ENCODE measurements around the gene ABCA13. TPM values are rescaled to one million over a fixed set of nuclear protein-coding genes. Genes with fewer than 3 reads are reported as not detected.

Gene ABCA13
- total RNA-seq, 1 donor from 2014 or later: 0.34 TPM

DNA sequence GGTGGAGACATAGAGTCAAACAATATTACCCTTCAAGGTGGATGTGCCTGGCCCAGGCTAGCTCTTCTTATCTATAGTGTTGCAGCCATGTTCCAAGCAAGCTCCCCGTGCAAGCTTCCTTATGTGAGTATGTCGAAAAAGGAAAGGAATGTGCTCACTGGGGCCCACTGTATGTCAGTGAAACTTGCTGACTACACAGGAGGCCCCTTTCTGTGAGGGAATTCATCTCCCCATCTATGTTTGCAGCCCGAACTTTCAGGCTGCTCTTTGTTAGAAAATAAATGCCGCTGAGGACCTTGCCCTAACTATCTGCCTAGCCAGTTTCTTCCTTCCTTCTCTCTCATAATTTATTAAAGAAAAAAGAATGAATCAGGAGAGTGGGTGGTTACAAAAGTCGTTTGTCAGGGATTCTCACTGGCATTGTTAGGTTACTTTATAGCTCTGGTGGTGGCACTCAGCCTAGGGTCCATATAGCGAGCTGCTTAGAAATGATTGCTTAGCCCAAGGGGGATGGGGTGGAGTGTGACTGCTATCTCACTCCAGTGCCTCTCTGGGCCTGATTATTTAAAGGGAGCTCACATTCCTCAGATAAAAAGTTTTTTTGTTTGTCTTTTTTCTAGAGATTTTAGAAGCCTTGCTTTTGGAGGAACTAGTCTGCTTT, 302.1 kb downstream of the ABCA13 start:
- Mint-ChIP-seq H3K9me3 (ENCODE audit: unreplicated experiment) (no peaks in the 10 kb centered on the region), H3K27ac (ENCODE audit: unreplicated experiment) (no peak overlapping the region), H3K4me1 (ENCODE audit: low read depth, unreplicated experiment) (no peaks in the 10 kb centered on the region), H3K4me3 (ENCODE audit: unreplicated experiment) (no peak overlapping the region), H3K36me3 (ENCODE audit: low read depth, unreplicated experiment) (no peaks in the 10 kb centered on the region), H3K27me3 (ENCODE audit: low read depth, unreplicated experiment) (no peaks in the 10 kb centered on the region)
- Histone ChIP-seq H3K4me2 (ENCODE audit: low read length) (no peak overlapping the region), H3K9me3 (ENCODE audit: insufficient read depth, low read depth, low read length) (no peaks in the 10 kb centered on the region), H2AFZ (ENCODE audit: low read depth, low read length) (no peak overlapping the region), H3K79me2 (ENCODE audit: insufficient read depth, low read length) (no peaks in the 10 kb centered on the region), H3K9ac (ENCODE audit: low read length) (no peak overlapping the region), H3K4me3 (ENCODE audit: insufficient read depth, low read depth, low read length) (no peak overlapping the region), H3K4me1 (ENCODE audit: insufficient read depth, low read length) (no peaks in the 10 kb centered on the region), H3K36me3 (ENCODE audit: insufficient read depth, low read length) (no peaks in the 10 kb centered on the region), H4K20me1 (ENCODE audit: insufficient read depth, low read length) (no peaks in the 10 kb centered on the region), H3K27me3 (ENCODE audit: insufficient read depth, low read length) (no peaks in the 10 kb centered on the region), H3K27ac (ENCODE audit: low read depth, low read length) (no peak overlapping the region)
- TF ChIP-seq, protein P1, sequence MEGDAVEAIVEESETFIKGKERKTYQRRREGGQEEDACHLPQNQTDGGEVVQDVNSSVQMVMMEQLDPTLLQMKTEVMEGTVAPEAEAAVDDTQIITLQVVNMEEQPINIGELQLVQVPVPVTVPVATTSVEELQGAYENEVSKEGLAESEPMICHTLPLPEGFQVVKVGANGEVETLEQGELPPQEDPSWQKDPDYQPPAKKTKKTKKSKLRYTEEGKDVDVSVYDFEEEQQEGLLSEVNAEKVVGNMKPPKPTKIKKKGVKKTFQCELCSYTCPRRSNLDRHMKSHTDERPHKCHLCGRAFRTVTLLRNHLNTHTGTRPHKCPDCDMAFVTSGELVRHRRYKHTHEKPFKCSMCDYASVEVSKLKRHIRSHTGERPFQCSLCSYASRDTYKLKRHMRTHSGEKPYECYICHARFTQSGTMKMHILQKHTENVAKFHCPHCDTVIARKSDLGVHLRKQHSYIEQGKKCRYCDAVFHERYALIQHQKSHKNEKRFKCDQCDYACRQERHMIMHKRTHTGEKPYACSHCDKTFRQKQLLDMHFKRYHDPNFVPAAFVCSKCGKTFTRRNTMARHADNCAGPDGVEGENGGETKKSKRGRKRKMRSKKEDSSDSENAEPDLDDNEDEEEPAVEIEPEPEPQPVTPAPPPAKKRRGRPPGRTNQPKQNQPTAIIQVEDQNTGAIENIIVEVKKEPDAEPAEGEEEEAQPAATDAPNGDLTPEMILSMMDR (IDR thresholded peaks at IDR 0.05; ENCODE audit: insufficient read depth, low read depth, low read length): no peak
- TF ChIP-seq EZH2 (IDR thresholded peaks at IDR 0.05; ENCODE audit: insufficient read depth, low read length): no peak
- FAIRE-seq: no peak
- no peak for DNase-seq (ENCODE audit: low read depth)

DNA sequence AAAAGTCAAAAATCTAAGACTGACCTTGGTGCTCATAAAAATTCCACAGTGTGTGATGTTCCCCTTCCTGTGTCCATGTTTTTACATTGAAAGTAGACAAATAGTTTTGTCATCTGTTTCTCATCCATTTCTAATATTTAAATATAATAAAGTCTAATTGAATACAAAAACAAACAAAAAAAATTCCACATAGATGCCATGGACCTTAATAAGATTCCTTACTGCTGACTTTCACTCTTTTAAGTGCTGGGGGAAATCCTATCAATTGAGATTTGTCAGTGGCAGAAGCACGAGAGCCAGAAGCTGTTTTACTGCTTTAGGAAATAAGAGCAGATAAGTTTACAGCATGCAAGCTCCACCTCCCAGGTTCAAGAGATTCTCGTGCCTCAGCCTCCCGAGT, 310.0 kb downstream of the ABCA13 start:
- no peaks in the 10 kb centered on the region for H3K4me1 ChIP-seq (ENCODE audit: insufficient read depth, low read length)
- no peak overlapping the region for H3K27ac Mint-ChIP-seq (ENCODE audit: unreplicated experiment)
- TF ChIP-seq, protein P1 (IDR thresholded peaks at IDR 0.05; ENCODE audit: insufficient read depth, low read depth, low read length): no peak
- no peak for TF ChIP-seq EZH2 (IDR thresholded peaks at IDR 0.05; ENCODE audit: insufficient read depth, low read length)
- no peak for DNase-seq (ENCODE audit: low read depth)
- H4K20me1 ChIP-seq (ENCODE audit: insufficient read depth, low read length): no peaks in the 10 kb centered on the region
- no peak overlapping the region for H3K4me3 ChIP-seq (ENCODE audit: insufficient read depth, low read depth, low read length)
- H2AFZ ChIP-seq (ENCODE audit: low read depth, low read length): no peak overlapping the region
- H3K27ac ChIP-seq (ENCODE audit: low read depth, low read length): no peak overlapping the region
- H3K36me3 Mint-ChIP-seq (ENCODE audit: low read depth, unreplicated experiment): no peaks in the 10 kb centered on the region
- H3K9ac ChIP-seq (ENCODE audit: low read length): no peak overlapping the region
- H3K79me2 ChIP-seq (ENCODE audit: insufficient read depth, low read length): no peaks in the 10 kb centered on the region
- peaks cover 2% of the 10 kb centered on the region for H3K27me3 Mint-ChIP-seq (ENCODE audit: low read depth, unreplicated experiment)
- H3K4me3 Mint-ChIP-seq (ENCODE audit: unreplicated experiment): no peak overlapping the region
- H3K4me1 Mint-ChIP-seq (ENCODE audit: low read depth, unreplicated experiment): no peaks in the 10 kb centered on the region
- no peak for FAIRE-seq
- H3K9me3 ChIP-seq (ENCODE audit: insufficient read depth, low read depth, low read length): no peaks in the 10 kb centered on the region
- no peaks in the 10 kb centered on the region for H3K27me3 ChIP-seq (ENCODE audit: insufficient read depth, low read length)
- no peaks in the 10 kb centered on the region for H3K36me3 ChIP-seq (ENCODE audit: insufficient read depth, low read length)
- H3K4me2 ChIP-seq (ENCODE audit: low read length): no peak overlapping the region
- H3K9me3 Mint-ChIP-seq (ENCODE audit: unreplicated experiment): no peaks in the 10 kb centered on the region

DNA sequence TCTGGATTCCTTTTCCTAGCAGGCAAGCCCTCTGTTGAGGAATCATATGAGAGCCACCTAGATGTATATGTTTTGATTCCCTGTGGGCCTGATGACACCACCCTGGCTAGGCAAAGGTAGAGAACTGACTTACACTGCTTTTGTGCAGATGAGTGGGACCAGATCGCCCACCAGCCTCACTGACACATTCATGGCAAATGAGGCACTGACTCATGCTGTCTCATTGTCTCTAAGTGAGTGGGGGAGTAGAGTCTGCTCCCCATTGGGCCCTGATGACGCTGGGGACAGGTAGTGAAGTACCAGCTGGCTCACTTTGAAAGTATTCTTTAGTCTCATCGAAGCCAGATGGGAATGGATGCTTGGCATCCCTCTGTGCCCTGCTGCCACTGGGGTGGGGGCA, 326.3 kb downstream of the ABCA13 start:
- Mint-ChIP-seq H3K27me3 (ENCODE audit: low read depth, unreplicated experiment) (peaks cover 5% of the 10 kb centered on the region), H3K4me3 (ENCODE audit: unreplicated experiment) (no peak overlapping the region)

More for the DNA sequence above, 326.3 kb downstream of the ABCA13 start:
- no peak overlapping the region for H2AFZ ChIP-seq (ENCODE audit: low read depth, low read length)
- no peak overlapping the region for H3K9ac ChIP-seq (ENCODE audit: low read length)
- Mint-ChIP-seq H3K27ac (ENCODE audit: unreplicated experiment) (no peak overlapping the region), H3K36me3 (ENCODE audit: low read depth, unreplicated experiment) (no peaks in the 10 kb centered on the region), H3K9me3 (ENCODE audit: unreplicated experiment) (peaks cover 2% of the 10 kb centered on the region), H3K4me1 (ENCODE audit: low read depth, unreplicated experiment) (peaks cover 7% of the 10 kb centered on the region)
- DNase-seq (ENCODE audit: low read depth) (no peak), FAIRE-seq (no peak)
- no peaks in the 10 kb centered on the region for H4K20me1 ChIP-seq (ENCODE audit: insufficient read depth, low read length)
- no peaks in the 10 kb centered on the region for H3K79me2 ChIP-seq (ENCODE audit: insufficient read depth, low read length)
- no peak overlapping the region for H3K4me3 ChIP-seq (ENCODE audit: insufficient read depth, low read depth, low read length)
- TF ChIP-seq, protein P1 (IDR thresholded peaks at IDR 0.05; ENCODE audit: insufficient read depth, low read depth, low read length): no peak
- TF ChIP-seq EZH2 (IDR thresholded peaks at IDR 0.05; ENCODE audit: insufficient read depth, low read length): no peak
- no peaks in the 10 kb centered on the region for H3K9me3 ChIP-seq (ENCODE audit: insufficient read depth, low read depth, low read length)
- H3K4me2 ChIP-seq (ENCODE audit: low read length): no peak overlapping the region
- H3K4me1 ChIP-seq (ENCODE audit: insufficient read depth, low read length): no peaks in the 10 kb centered on the region
- no peaks in the 10 kb centered on the region for H3K36me3 ChIP-seq (ENCODE audit: insufficient read depth, low read length)
- H3K27me3 ChIP-seq (ENCODE audit: insufficient read depth, low read length): no peaks in the 10 kb centered on the region
- no peak overlapping the region for H3K27ac ChIP-seq (ENCODE audit: low read depth, low read length)
